GM12878 (cell line): ENCODE data around the gene DMRT2. TPM values are rescaled to one million over a fixed set of nuclear protein-coding genes. Genes with fewer than 3 reads are reported as not detected.

ENCODE experiments used
- ATAC-seq: fragments of 200-7000 bp; cut with Tn5 transposase; 3 replicates; pipeline ENCODE4 v1.9.1; 2020; ENCODE audit warnings: mild to moderate bottlenecking, moderate library complexity
- BruUV-seq: library from RNA; stranded (reverse); fragments of 400-500 nt; replicated peaks from 2 replicates; lab custom pipeline; 2021; lab: Mats Ljungman, UMichigan
- CTCF ChIA-PET: fragments of 300-600 bp; sonication (Branson Sonifier 250); formaldehyde crosslinking; extraction: SDS; loops from one replicate; lab custom pipeline; 2021; ENCODE audit warnings: inconsistent platforms; lab: Yijun Ruan, JAX
- POLR2A ChIA-PET: fragments of 350-600 bp; formaldehyde crosslinking; extraction: SDS; loops from one replicate; lab custom pipeline; 2021; ENCODE audit warnings: inconsistent platforms; lab: Charles Lee
- RAD21 ChIA-PET: fragments of 300-600 bp; sonication (Branson Sonifier 250); formaldehyde crosslinking; loops from one replicate; lab custom pipeline; 2023; ENCODE audit warnings: antibody characterized with exemption; ENCODE audit not compliant: unreplicated experiment; lab: Charles Lee
- SMC1A ChIA-PET: fragments of 300-600 bp; sonication (Branson Sonifier 250); formaldehyde crosslinking; loops from one replicate; lab custom pipeline; 2023; ENCODE audit not compliant: unreplicated experiment, uncharacterized antibody; lab: Charles Lee
- DNase-seq: peaks from one replicate; pipeline ENCODE4 v3.0.0-alpha.2; 2011; ENCODE audit warnings: low read depth, low spot score
- FAIRE-seq: peaks from 3 replicates; lab custom pipeline; 2011; peaks lifted over from hg19 to GRCh38; lab: Jason Lieb, UNC
- H2AFZ ChIP-seq: 2 replicates; pipeline ENCODE4 v1.6.0; 2011; ENCODE audit warnings: low read depth, low read length, control low read depth; ENCODE audit not compliant: control insufficient read depth
- H3K27ac ChIP-seq: 2 replicates; pipeline ENCODE4 v1.5.1; 2011; ENCODE audit warnings: control low read depth; ENCODE audit not compliant: control insufficient read depth, insufficient read depth
- H3K27me3 ChIP-seq, 2 experiments: replicated peaks in 1 of 2; 2 replicates each; pipeline versions ENCODE4 v1.6.0 to v1.6.1; 2011; ENCODE audit warnings: low read length in 1 of 2; ENCODE audit not compliant: control insufficient read depth in 2 of 2, insufficient read depth in 2 of 2
- H3K36me3 ChIP-seq, 2 experiments: 2 replicates each; pipeline ENCODE4 v1.5.1; 2011; ENCODE audit warnings: low read length in 1 of 2; ENCODE audit not compliant: control insufficient read depth in 2 of 2, insufficient read depth in 2 of 2
- H3K4me1 ChIP-seq: 2 replicates; pipeline ENCODE4 v1.6.1; 2011; ENCODE audit warnings: mild to moderate bottlenecking, low read length, moderate library complexity, mixed read lengths; ENCODE audit not compliant: control insufficient read depth, insufficient read depth
- H3K4me2 ChIP-seq: 2 replicates; pipeline ENCODE4 v1.6.0; 2011; ENCODE audit warnings: control low read depth; ENCODE audit not compliant: control insufficient read depth, insufficient read depth
- H3K4me3 ChIP-seq: fragments of 200-600 bp; sonication (generic); 2 replicates; pipeline ENCODE4 v1.5.1; 2016
- H3K79me2 ChIP-seq: 2 replicates; pipeline ENCODE4 v1.6.0; 2011; ENCODE audit warnings: low read length; ENCODE audit not compliant: control insufficient read depth, insufficient read depth
- H3K9ac ChIP-seq: 2 replicates; pipeline ENCODE4 v1.8.0; 2011; ENCODE audit warnings: low read length, control low read depth, mixed read lengths; ENCODE audit not compliant: control insufficient read depth, insufficient read depth
- H3K9me3 ChIP-seq: replicated peaks from 3 replicates; pipeline ENCODE4 v1.5.1; 2011; ENCODE audit warnings: mild to moderate bottlenecking, low read length; ENCODE audit not compliant: control insufficient read depth, insufficient read depth
- H4K20me1 ChIP-seq: 2 replicates; pipeline ENCODE4 v1.6.0; 2011; ENCODE audit not compliant: control insufficient read depth, insufficient read depth
- BACH1 ChIP-seq: fragments of 450-650 bp; IDR thresholded peaks from 2 replicates; pipeline ENCODE4 v1.6.1; 2017; ENCODE audit warnings: mild to moderate bottlenecking, borderline replicate concordance
- BHLHE40 ChIP-seq, 2 experiments: fragments of 450-650 bp in 1 of 2; IDR thresholded peaks; 2 replicates each; pipeline ENCODE4 v1.6.1; 2011 to 2017; ENCODE audit warnings: low read depth in 2 of 2, borderline replicate concordance in 1 of 2, improper control_type of control experiment in 1 of 2, low read length in 1 of 2, mild to moderate bottlenecking in 1 of 2
- CEBPB ChIP-seq, 2 experiments: fragments of 150-350 bp in 1 of 2; IDR thresholded peaks; 2 replicates each; pipeline ENCODE4 v1.6.1; 2012 to 2014; ENCODE audit warnings: low read depth in 2 of 2, low read length in 2 of 2, borderline replicate concordance in 1 of 2, inconsistent platforms in 1 of 2
- DPF2 ChIP-seq: fragments of 450-650 bp; IDR thresholded peaks from 2 replicates; pipeline ENCODE4 v1.6.1; 2017; ENCODE audit warnings: mild to moderate bottlenecking
- MYB ChIP-seq: fragments of 150-350 bp; IDR thresholded peaks from 2 replicates; pipeline ENCODE4 v1.6.1; 2014; ENCODE audit warnings: mild to moderate bottlenecking, low read depth, low read length, borderline replicate concordance
- PML ChIP-seq: IDR thresholded peaks from 2 replicates; pipeline ENCODE4 v1.6.1; 2012; ENCODE audit warnings: low read length, inconsistent platforms
- POU2F2 ChIP-seq: IDR thresholded peaks from 3 replicates; pipeline ENCODE4 v1.6.1; 2011; ENCODE audit warnings: low read depth, mild to moderate bottlenecking, low read length, borderline replicate concordance
- RAD21 ChIP-seq: IDR thresholded peaks from 2 replicates; pipeline ENCODE4 v1.6.1; 2011; ENCODE audit warnings: mild to moderate bottlenecking, low read depth, low read length, moderate library complexity; ENCODE audit not compliant: insufficient read depth
- RAD51 ChIP-seq: fragments of 450-650 bp; IDR thresholded peaks from 2 replicates; pipeline ENCODE4 v1.6.1; 2016; ENCODE audit warnings: moderate library complexity, mild to moderate bottlenecking, inconsistent platforms
- SMARCA5 ChIP-seq: fragments of 450-650 bp; IDR thresholded peaks from 2 replicates; pipeline ENCODE4 v1.6.1; 2017; ENCODE audit warnings: mild to moderate bottlenecking
- SMC3 ChIP-seq: IDR thresholded peaks from 2 replicates; pipeline ENCODE4 v1.6.1; 2011; ENCODE audit warnings: low read length, improper control_type of control experiment, borderline replicate concordance
- STAT3 ChIP-seq: IDR thresholded peaks from 2 replicates; pipeline ENCODE4 v1.6.1; 2011; ENCODE audit warnings: low read depth, low read length, improper control_type of control experiment
- SUZ12 ChIP-seq: fragments of 200-600 bp; sonication (generic); IDR thresholded peaks from one replicate; pipeline ENCODE4 v1.6.1; 2018; ENCODE audit warnings: antibody characterized with exemption, mild to moderate bottlenecking; ENCODE audit not compliant: unreplicated experiment
- TCF7 ChIP-seq: IDR thresholded peaks from 2 replicates; pipeline ENCODE4 v1.6.1; 2014; ENCODE audit warnings: antibody characterized with exemption, borderline replicate concordance
- WGBS: methylation state at CpG from one replicate; pipeline ENCODE4 v1.1.6; 2016; ENCODE audit warnings: low lambda C conversion rate; ENCODE audit not compliant: insufficient replicate concordance, insufficient coverage; ENCODE audit errors: missing lambda C conversion rate; 5-methylcytosine and 5-hydroxymethylcytosine counted together
- in situ Hi-C: fragments of 300-500 bp; cut with MboI; formaldehyde crosslinking; loops from 9 replicates; pipeline ENCODE4 v1.14.3; 2018; ENCODE audit warnings: mixed read lengths
- intact Hi-C: fragments of 100-400 bp; cut with micrococcal nuclease; formaldehyde crosslinking; loops from one replicate; pipeline ENCODE4 v1.14.2; 2022; ENCODE audit not compliant: unreplicated experiment
- polyA plus RNA-seq, 11 experiments: library from polyadenylated mRNA; depleted of rRNA in 4 of 11; unstranded in 6 of 11; stranded (reverse) in 5 of 11; fragments of >200 nt; fragmentation: Nextera tagmentation in 4 of 11; fragmentation: Illumina TruSeq in 1 of 11; extraction: Ambion mirVana in 4 of 11; extraction: Trizol in 1 of 11; gene quantifications; 1 replicate in 1 of 11; 2 replicates in 10 of 11; pipeline versions ENCODE4 v1.2.1 to v1.2.3, GENCODE V29; 2011 to 2016; ENCODE audit warnings: inconsistent platforms in 2 of 11, missing spikeins in 2 of 11, low read depth in 1 of 11
- total RNA-seq, 4 experiments: library from RNA; depleted of rRNA in 3 of 4; stranded (reverse); fragments of >200 nt in 3 of 4; fragmentation: Illumina TruSeq in 1 of 4; extraction: Trizol in 1 of 4; gene quantifications; 2 replicates each; pipeline versions ENCODE4 v1.2.1 to v1.2.3, GENCODE V29; 2013 to 2021
- TF ChIP-seq, protein P1 (sequence below): IDR thresholded peaks from 2 replicates; pipeline ENCODE4 v1.6.1; 2011; ENCODE audit warnings: low read depth, mild to moderate bottlenecking, low read length, moderate library complexity, borderline replicate concordance; ENCODE audit errors: extremely low read depth
- TF ChIP-seq, protein P2 (sequence below): IDR thresholded peaks from 2 replicates; pipeline ENCODE4 v1.6.1; 2011; ENCODE audit warnings: borderline replicate concordance, low read depth, mild to moderate bottlenecking, moderate library complexity, mixed read lengths, low read length; ENCODE audit not compliant: insufficient read depth; ENCODE audit errors: extremely low read length

Gene DMRT2
- total and polyA plus RNA-seq, 10 of the 15 experiments (the other 5 are each of a cell fraction or from before 2014, with no cell fraction given): 0.08 to 50.2 (median 0.69) TPM

DNA sequence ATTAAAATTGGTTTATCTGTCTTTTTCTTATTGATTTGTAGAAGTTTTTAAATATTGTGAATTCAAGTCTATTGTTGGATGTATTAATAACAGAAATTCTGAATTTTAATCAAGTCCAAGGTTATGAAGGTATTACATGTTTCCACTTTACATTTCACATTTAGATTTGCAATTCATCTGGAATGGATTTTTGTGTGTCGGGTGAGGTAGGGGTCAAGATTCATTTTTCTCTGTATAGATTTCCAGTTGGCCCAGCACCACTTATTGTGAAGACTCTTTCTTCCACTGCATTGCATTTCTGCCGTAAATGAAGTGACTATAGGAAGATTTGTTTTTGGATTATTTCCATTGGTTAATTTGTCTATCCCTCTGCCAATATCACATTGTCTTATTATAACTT lies 35.5 kb upstream of the DMRT2 start:
- no peak for TF ChIP-seq PML
- TF ChIP-seq TCF7: no peak
- TF ChIP-seq POU2F2: no peak
- no peak for TF ChIP-seq STAT3
- no peak for TF ChIP-seq CEBPB (IDR thresholded peaks at IDR 0.05; ENCODE audit: borderline replicate concordance in 1 of 2, low read depth in 2 of 2, low read length in 2 of 2)
- no peak for TF ChIP-seq SMARCA5
- TF ChIP-seq, all 136 proteins: peak for 0
- Histone ChIP-seq H3K79me2 (no peaks in the 10 kb centered on the region), H3K27ac (no peak overlapping the region), H4K20me1 (no peaks in the 10 kb centered on the region), H3K4me2 (no peak overlapping the region), H3K36me3 (no peaks in the 10 kb centered on the region), H3K4me1 (no peaks in the 10 kb centered on the region; the same call in 1 of the 2 replicates), H2AFZ (no peak overlapping the region), H3K9me3 (no peaks in the 10 kb centered on the region), H3K9ac (no peak overlapping the region), H3K27me3 (no peaks in the 10 kb centered on the region; a peak in 1 of 4 replicates), H3K4me3 (no peak overlapping the region)
- no TSS peak for BruUV-seq
- in situ Hi-C loops: loop anchor here (10.0 kb wide), 1 partner anchor 590 kb away; no protein-coding TSS in a partner anchor
- DNase-seq (no peak), ATAC-seq (no peak), FAIRE-seq (no peak)
- WGBS: 0% methylated on average over 2 of the region's 2 CpGs
- ChIA-PET POLR2A (no interaction called here), CTCF (no interaction called here), SMC1A (no interaction called here), RAD21 (no interaction called here)
- intact Hi-C loops: loop anchor here (5.0 kb wide), 1 partner anchor 593 kb away; no protein-coding TSS in a partner anchor

DNA sequence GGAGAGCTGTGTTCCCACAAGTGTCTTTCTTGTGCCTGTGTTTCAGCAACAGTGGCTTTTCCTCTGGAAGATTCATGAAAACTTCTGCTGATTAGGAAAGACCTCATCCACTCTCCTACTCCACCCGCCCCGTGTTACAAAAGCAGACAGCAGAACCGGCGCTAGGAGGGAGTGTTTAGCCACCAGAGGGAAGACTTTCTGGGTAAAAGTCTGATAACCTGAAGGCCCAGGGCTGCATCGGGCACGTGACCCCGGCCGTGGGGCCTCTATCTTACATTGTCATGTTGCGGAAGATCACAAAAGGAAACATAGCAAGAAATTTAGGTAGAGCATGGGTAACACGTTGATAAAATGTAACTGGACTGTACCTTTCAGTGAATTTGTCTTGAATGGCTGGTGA lies 32.0 kb upstream of the DMRT2 start:
- in situ Hi-C loops: loop anchor here (10.0 kb wide), 1 partner anchor 587 kb away; no protein-coding TSS in a partner anchor
- H3K4me3 ChIP-seq: no peak overlapping the region
- H4K20me1 ChIP-seq: no peaks in the 10 kb centered on the region
- no peak overlapping the region for H3K9ac ChIP-seq
- ATAC-seq (peak; percentile 93), DNase-seq (no peak), FAIRE-seq (no peak)
- 14% methylated on average over 9 of the region's 10 CpGs for WGBS
- H2AFZ ChIP-seq: no peak overlapping the region
- no peaks in the 10 kb centered on the region for H3K79me2 ChIP-seq
- peaks cover 3% of the 10 kb centered on the region in 2 experiments; a peak in 3 of 4 replicates for H3K27me3 ChIP-seq
- no peaks in the 10 kb centered on the region for H3K36me3 ChIP-seq
- no peak overlapping the region for H3K27ac ChIP-seq
- H3K4me2 ChIP-seq: no peak overlapping the region
- ChIA-PET RAD21 (interaction anchor here (1.2 to 2.9 kb wide), 4 partner anchors 249 to 587 kb away, joined by 3 to 18 read pairs (median 4); no protein-coding TSS in a partner anchor), POLR2A (no interaction called here), CTCF (interaction anchor here (1.0 to 3.6 kb wide), 11 partner anchors 9 to 589 kb away, joined by 3 to 23 read pairs (median 5); no protein-coding TSS in a partner anchor), SMC1A (interaction anchor here (0.8 to 4.8 kb wide), 19 partner anchors 9 to 819 kb away, joined by 3 to 28 read pairs (median 4); no protein-coding TSS in a partner anchor)
- H3K4me1 ChIP-seq: no peaks in the 10 kb centered on the region
- intact Hi-C loops: loop anchor here (2.0 to 5.0 kb wide), 2 partner anchors 411 to 589 kb away; no protein-coding TSS in a partner anchor
- no TSS peak for BruUV-seq
- no peaks in the 10 kb centered on the region for H3K9me3 ChIP-seq
- peak; percentile 30; the same call in 1 of the 2 replicates for TF ChIP-seq SMC3
- TF ChIP-seq, protein P1, sequence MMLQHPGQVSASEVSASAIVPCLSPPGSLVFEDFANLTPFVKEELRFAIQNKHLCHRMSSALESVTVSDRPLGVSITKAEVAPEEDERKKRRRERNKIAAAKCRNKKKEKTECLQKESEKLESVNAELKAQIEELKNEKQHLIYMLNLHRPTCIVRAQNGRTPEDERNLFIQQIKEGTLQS: no peak
- TF ChIP-seq SMARCA5: no peak
- peak; percentile 78 to 91 for TF ChIP-seq BHLHE40 (IDR thresholded peaks at IDR 0.05; ENCODE audit: borderline replicate concordance in 1 of 2, low read depth in 2 of 2, low read length in 1 of 2)
- TF ChIP-seq, protein P2, sequence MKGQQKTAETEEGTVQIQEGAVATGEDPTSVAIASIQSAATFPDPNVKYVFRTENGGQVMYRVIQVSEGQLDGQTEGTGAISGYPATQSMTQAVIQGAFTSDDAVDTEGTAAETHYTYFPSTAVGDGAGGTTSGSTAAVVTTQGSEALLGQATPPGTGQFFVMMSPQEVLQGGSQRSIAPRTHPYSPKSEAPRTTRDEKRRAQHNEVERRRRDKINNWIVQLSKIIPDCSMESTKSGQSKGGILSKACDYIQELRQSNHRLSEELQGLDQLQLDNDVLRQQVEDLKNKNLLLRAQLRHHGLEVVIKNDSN: peak; percentile 52
- no peak for TF ChIP-seq SUZ12
- TF ChIP-seq DPF2: no peak
- TF ChIP-seq RAD21: peak; percentile 46; the same call in 1 of the 2 replicates
- no peak for TF ChIP-seq BACH1
- no peak for TF ChIP-seq MYB
- peak; percentile 91 for TF ChIP-seq RAD51
